Frontal cortex (tissue), 1 donor: ENCODE measurements around the gene OR1E1. TPM values are rescaled to one million over a fixed set of nuclear protein-coding genes. Genes with fewer than 3 reads are reported as not detected.

ENCODE experiments used
- small RNA-seq: library from RNA; depleted of rRNA; stranded (forward); fragments of <200 nt; gene quantifications from one replicate; pipeline ENCODE3, GENCODE V24; 2014
- total RNA-seq: library from RNA; depleted of rRNA; stranded (reverse); fragments of >200 nt; gene quantifications from one replicate; pipeline ENCODE4 v1.2.3, GENCODE V29; 2014

Gene OR1E1
- total RNA-seq, 1 donor from 2014 or later = not detected

Small RNAs within 50 kb of the gene (small RNA-seq; reads per million reads assigned to genes)
- not detected for gene OR1AC1P

Other genes starting within 250 kb of the OR1E1 start
- gene OR1A2, start 200.9 kb downstream of the OR1E1 start, total RNA-seq = not detected
- not detected for gene OR1A1, start 190.7 kb downstream of the OR1E1 start, total RNA-seq
- gene OR3A1, start 100.0 kb downstream of the OR1E1 start, total RNA-seq = 0.41 TPM
- 2.4 TPM for gene OR3A2, start 12.1 kb downstream of the OR1E1 start, total RNA-seq
- not detected for gene OR3A3, start 13.0 kb upstream of the OR1E1 start, total RNA-seq
- gene OR1E2, start 35.4 kb upstream of the OR1E1 start, total RNA-seq = not detected
- 3.7 TPM for gene SPATA22, start 73.4 kb upstream of the OR1E1 start, total RNA-seq
- 0.41 TPM for gene ASPA, start 77.6 kb upstream of the OR1E1 start, total RNA-seq
- 0.82 TPM for gene TRPV3, start 159.4 kb upstream of the OR1E1 start, total RNA-seq
- 4.5 TPM for gene TRPV1, start 211.0 kb upstream of the OR1E1 start, total RNA-seq
- gene SHPK, start 237.8 kb upstream of the OR1E1 start, total RNA-seq = 8.6 TPM
- 5.7 TPM for gene CTNS, start 238.3 kb upstream of the OR1E1 start, total RNA-seq